GM23338 (cell line): ENCODE results near the gene SGSM1. TPM values are rescaled to one million over a fixed set of nuclear protein-coding genes. Genes with fewer than 3 reads are reported as not detected.

ENCODE experiments used
- ATAC-seq: fragments of 200-7000 bp; cut with Tn5 transposase; 3 replicates; pipeline ENCODE4 v1.9.1; 2020
- DNase-seq: peaks from one replicate; pipeline ENCODE4 v3.0.0-alpha.2; 2015; ENCODE audit warnings: low spot score
- H2AFZ ChIP-seq: fragments of 200-600 bp; sonication (generic); 2 replicates; pipeline ENCODE4 v1.8.0; 2016; ENCODE audit warnings: antibody characterized with exemption, mild to moderate bottlenecking, moderate library complexity
- H3F3A ChIP-seq: fragments of 200-600 bp; sonication (generic); replicated peaks from 2 replicates; pipeline ENCODE4 v1.8.0; 2017; ENCODE audit warnings: antibody characterized with exemption, mixed run types, low read depth
- H3K27ac ChIP-seq: fragments of 200-600 bp; sonication (generic); 2 replicates; pipeline ENCODE4 v1.6.1; 2016; ENCODE audit warnings: low read depth
- H3K27me3 ChIP-seq: fragments of 200-600 bp; sonication (generic); 2 replicates; pipeline ENCODE4 v1.8.0; 2016; ENCODE audit warnings: mild to moderate bottlenecking, mixed run types, moderate library complexity; ENCODE audit not compliant: insufficient read depth
- H3K36me3 ChIP-seq: fragments of 200-600 bp; sonication (generic); 2 replicates; pipeline ENCODE4 v1.8.0; 2016; ENCODE audit warnings: mild to moderate bottlenecking; ENCODE audit not compliant: insufficient read depth
- H3K4me1 ChIP-seq: fragments of 200-600 bp; sonication (generic); 2 replicates; pipeline ENCODE4 v1.8.0; 2016; ENCODE audit warnings: mild to moderate bottlenecking, moderate library complexity; ENCODE audit not compliant: insufficient read depth
- H3K4me2 ChIP-seq: fragments of 200-600 bp; sonication (generic); 2 replicates; pipeline ENCODE4 v1.7.1; 2017; ENCODE audit warnings: mixed run types
- H3K4me3 ChIP-seq: fragments of 200-600 bp; sonication (generic); 2 replicates; pipeline ENCODE4 v1.6.1; 2016; ENCODE audit warnings: mixed run types
- H3K79me2 ChIP-seq: fragments of 200-600 bp; sonication (generic); replicated peaks from 2 replicates; pipeline ENCODE4 v1.8.0; 2017; ENCODE audit warnings: mild to moderate bottlenecking; ENCODE audit not compliant: insufficient read depth
- H3K9me2 ChIP-seq: fragments of 200-600 bp; sonication (generic); 2 replicates; pipeline ENCODE4 v1.8.0; 2017; ENCODE audit not compliant: insufficient read depth
- H4K20me1 ChIP-seq: fragments of 200-600 bp; sonication (generic); replicated peaks from 2 replicates; pipeline ENCODE4 v1.8.0; 2017; ENCODE audit warnings: mild to moderate bottlenecking; ENCODE audit not compliant: insufficient read depth
- H3K27ac Mint-ChIP-seq: 2 replicates; pipeline ENCODE4 v1.8.0; 2020; ENCODE audit warnings: inconsistent platforms, mild to moderate bottlenecking, moderate library complexity, mixed read lengths
- H3K27me3 Mint-ChIP-seq: 3 replicates; pipeline ENCODE4 v1.8.0; 2022; ENCODE audit warnings: low read depth, mild to moderate bottlenecking, moderate library complexity, mixed read lengths, inconsistent platforms; ENCODE audit not compliant: insufficient read depth, poor library complexity
- H3K36me3 Mint-ChIP-seq: 3 replicates; pipeline ENCODE4 v1.8.0; 2021; ENCODE audit warnings: low read depth, mild to moderate bottlenecking, inconsistent platforms, moderate library complexity, mixed read lengths
- H3K4me1 Mint-ChIP-seq: 3 replicates; pipeline ENCODE4 v1.8.0; 2020; ENCODE audit warnings: mild to moderate bottlenecking, inconsistent platforms, mixed read lengths
- H3K4me3 Mint-ChIP-seq: 3 replicates; pipeline ENCODE4 v1.8.0; 2021; ENCODE audit warnings: moderate library complexity, mild to moderate bottlenecking, inconsistent platforms, mixed read lengths
- H3K9me3 Mint-ChIP-seq: 3 replicates; pipeline ENCODE4 v1.8.0; 2020; ENCODE audit warnings: moderate library complexity, mild to moderate bottlenecking, inconsistent platforms, mixed read lengths
- CREB1 ChIP-seq: fragments of 250-450 bp; sonication (Bioruptor Pico); IDR thresholded peaks from 2 replicates; pipeline ENCODE4 v1.5.0; 2020; ENCODE audit warnings: low read depth, mild to moderate bottlenecking, moderate library complexity
- CTCF ChIP-seq, 2 experiments: fragments of 200-600 bp in 1 of 2; sonication (generic) in 1 of 2; conservative IDR thresholded peaks; 2 replicates each; pipeline versions ENCODE4 v1.5.1 to v1.6.1; 2016 to 2017; ENCODE audit warnings: antibody characterized with exemption in 2 of 2, low read depth in 2 of 2, mild to moderate bottlenecking in 2 of 2, moderate library complexity in 1 of 2
- EZH2 ChIP-seq: fragments of 200-600 bp; sonication (generic); IDR thresholded peaks from one replicate; pipeline ENCODE4 v1.8.0; 2017; ENCODE audit warnings: antibody characterized with exemption, mild to moderate bottlenecking, low read depth; ENCODE audit not compliant: unreplicated experiment
- EZH2phosphoT487 ChIP-seq: fragments of 200-600 bp; sonication (generic); IDR thresholded peaks from one replicate; pipeline ENCODE4 v1.8.1; 2018; ENCODE audit warnings: antibody characterized with exemption; ENCODE audit not compliant: unreplicated experiment
- JUNB ChIP-seq: IDR thresholded peaks from one replicate; pipeline ENCODE4 v1.6.1; 2016; ENCODE audit warnings: antibody characterized with exemption; ENCODE audit not compliant: unreplicated experiment
- NANOG ChIP-seq: IDR thresholded peaks from 2 replicates; pipeline ENCODE4 v1.6.1; 2016; ENCODE audit warnings: antibody characterized with exemption, borderline replicate concordance
- POLR2AphosphoS5 ChIP-seq: IDR thresholded peaks from 2 replicates; pipeline ENCODE4 v1.6.1; 2016; ENCODE audit warnings: antibody characterized with exemption, low read depth
- STAT1 ChIP-seq: IDR thresholded peaks from one replicate; pipeline ENCODE4 v1.6.1; 2016; ENCODE audit warnings: antibody characterized with exemption; ENCODE audit not compliant: unreplicated experiment
- ZNF114 ChIP-seq: fragments of 250-450 bp; sonication (Bioruptor Pico); IDR thresholded peaks from 2 replicates; pipeline ENCODE4 v1.5.0; 2020; ENCODE audit warnings: mild to moderate bottlenecking, moderate library complexity
- ZNF331 ChIP-seq: fragments of 250-450 bp; sonication (Bioruptor Pico); IDR thresholded peaks from 2 replicates; pipeline ENCODE4 v1.5.0; 2020; ENCODE audit warnings: low read depth, mild to moderate bottlenecking, moderate library complexity
- polyA plus RNA-seq: library from polyadenylated mRNA; unstranded; fragments of >200 nt; fragmentation: Nextera tagmentation; extraction: Ambion mirVana; gene quantifications from 2 replicates; pipeline ENCODE4 v1.2.1, GENCODE V29; 2016
- total RNA-seq: library from RNA; depleted of rRNA; stranded (reverse); fragments of >200 nt; shearing (Covaris generic); gene quantifications from 2 replicates; pipeline ENCODE4 v1.2.3, GENCODE V29; 2014
- TF ChIP-seq, protein P1 (sequence below): IDR thresholded peaks from 2 replicates; pipeline ENCODE4 v1.6.1; 2016; ENCODE audit warnings: antibody characterized with exemption
- TF ChIP-seq, protein P2 (sequence below): fragments of 250-450 bp; sonication (Bioruptor Pico); IDR thresholded peaks from 2 replicates; pipeline ENCODE4 v1.5.0; 2020; ENCODE audit warnings: mild to moderate bottlenecking, moderate library complexity

The SGSM1 gene
- total and polyA plus RNA-seq, 2 experiments from 2014 or later: 4.7 to 5.4 TPM

GRCh38 chr22:24823787-24824186, 17.8 kb downstream of the SGSM1 start:
- no peak overlapping the region for H3K4me3 ChIP-seq
- DNase-seq (no peak), ATAC-seq (no peak)
- Mint-ChIP-seq H3K36me3 (no peaks in the 10 kb centered on the region), H3K4me1 (no peaks in the 10 kb centered on the region; the same call in 2 of the 3 replicates), H3K4me3 (no peak overlapping the region), H3K27ac (no peak overlapping the region), H3K27me3 (peaks cover 4% of the 10 kb centered on the region), H3K9me3 (no peaks in the 10 kb centered on the region)
- no peaks in the 10 kb centered on the region for H3K79me2 ChIP-seq
- no peak overlapping the region for H2AFZ ChIP-seq
- no peaks in the 10 kb centered on the region for H3K4me1 ChIP-seq
- H4K20me1 ChIP-seq: no peaks in the 10 kb centered on the region
- H3K4me2 ChIP-seq: no peak overlapping the region
- no peaks in the 10 kb centered on the region for H3F3A ChIP-seq
- H3K36me3 ChIP-seq: no peaks in the 10 kb centered on the region
- no peak for TF ChIP-seq ZNF331 (CRISPR knock-in tag)
- no peak for TF ChIP-seq EZH2phosphoT487
- no peaks in the 10 kb centered on the region for H3K27me3 ChIP-seq
- H3K9me2 ChIP-seq: no peaks in the 10 kb centered on the region
- H3K27ac ChIP-seq: no peak overlapping the region

- Histone ChIP-seq H3K4me3 (no peak overlapping the region), H3K4me1 (no peaks in the 10 kb centered on the region), H2AFZ (no peak overlapping the region), H3K79me2 (no peaks in the 10 kb centered on the region), H3K36me3 (no peaks in the 10 kb centered on the region), H4K20me1 (no peaks in the 10 kb centered on the region), H3K27ac (no peak overlapping the region), H3F3A (no peaks in the 10 kb centered on the region), H3K4me2 (no peak overlapping the region), H3K9me2 (no peaks in the 10 kb centered on the region), H3K27me3 (no peaks in the 10 kb centered on the region)
- Mint-ChIP-seq H3K4me1 (no peaks in the 10 kb centered on the region; the same call in 2 of the 3 replicates), H3K4me3 (no peak overlapping the region), H3K27me3 (peaks cover 4% of the 10 kb centered on the region), H3K36me3 (no peaks in the 10 kb centered on the region), H3K27ac (no peak overlapping the region), H3K9me3 (no peaks in the 10 kb centered on the region)
- ATAC-seq (no peak), DNase-seq (no peak)
- TF ChIP-seq EZH2 (no peak), CREB1 (CRISPR knock-in tag) (no peak), CTCF (conservative IDR thresholded peaks at IDR 0.05; ENCODE audit: low read depth in 2 of 2) (no peak), EZH2phosphoT487 (no peak), STAT1 (no peak), ZNF114 (CRISPR knock-in tag) (no peak), JUNB (no peak), POLR2AphosphoS5 (no peak), NANOG (no peak)
- TF ChIP-seq, protein P1, sequence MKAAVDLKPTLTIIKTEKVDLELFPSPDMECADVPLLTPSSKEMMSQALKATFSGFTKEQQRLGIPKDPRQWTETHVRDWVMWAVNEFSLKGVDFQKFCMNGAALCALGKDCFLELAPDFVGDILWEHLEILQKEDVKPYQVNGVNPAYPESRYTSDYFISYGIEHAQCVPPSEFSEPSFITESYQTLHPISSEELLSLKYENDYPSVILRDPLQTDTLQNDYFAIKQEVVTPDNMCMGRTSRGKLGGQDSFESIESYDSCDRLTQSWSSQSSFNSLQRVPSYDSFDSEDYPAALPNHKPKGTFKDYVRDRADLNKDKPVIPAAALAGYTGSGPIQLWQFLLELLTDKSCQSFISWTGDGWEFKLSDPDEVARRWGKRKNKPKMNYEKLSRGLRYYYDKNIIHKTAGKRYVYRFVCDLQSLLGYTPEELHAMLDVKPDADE: no peak
- TF ChIP-seq, protein P2, sequence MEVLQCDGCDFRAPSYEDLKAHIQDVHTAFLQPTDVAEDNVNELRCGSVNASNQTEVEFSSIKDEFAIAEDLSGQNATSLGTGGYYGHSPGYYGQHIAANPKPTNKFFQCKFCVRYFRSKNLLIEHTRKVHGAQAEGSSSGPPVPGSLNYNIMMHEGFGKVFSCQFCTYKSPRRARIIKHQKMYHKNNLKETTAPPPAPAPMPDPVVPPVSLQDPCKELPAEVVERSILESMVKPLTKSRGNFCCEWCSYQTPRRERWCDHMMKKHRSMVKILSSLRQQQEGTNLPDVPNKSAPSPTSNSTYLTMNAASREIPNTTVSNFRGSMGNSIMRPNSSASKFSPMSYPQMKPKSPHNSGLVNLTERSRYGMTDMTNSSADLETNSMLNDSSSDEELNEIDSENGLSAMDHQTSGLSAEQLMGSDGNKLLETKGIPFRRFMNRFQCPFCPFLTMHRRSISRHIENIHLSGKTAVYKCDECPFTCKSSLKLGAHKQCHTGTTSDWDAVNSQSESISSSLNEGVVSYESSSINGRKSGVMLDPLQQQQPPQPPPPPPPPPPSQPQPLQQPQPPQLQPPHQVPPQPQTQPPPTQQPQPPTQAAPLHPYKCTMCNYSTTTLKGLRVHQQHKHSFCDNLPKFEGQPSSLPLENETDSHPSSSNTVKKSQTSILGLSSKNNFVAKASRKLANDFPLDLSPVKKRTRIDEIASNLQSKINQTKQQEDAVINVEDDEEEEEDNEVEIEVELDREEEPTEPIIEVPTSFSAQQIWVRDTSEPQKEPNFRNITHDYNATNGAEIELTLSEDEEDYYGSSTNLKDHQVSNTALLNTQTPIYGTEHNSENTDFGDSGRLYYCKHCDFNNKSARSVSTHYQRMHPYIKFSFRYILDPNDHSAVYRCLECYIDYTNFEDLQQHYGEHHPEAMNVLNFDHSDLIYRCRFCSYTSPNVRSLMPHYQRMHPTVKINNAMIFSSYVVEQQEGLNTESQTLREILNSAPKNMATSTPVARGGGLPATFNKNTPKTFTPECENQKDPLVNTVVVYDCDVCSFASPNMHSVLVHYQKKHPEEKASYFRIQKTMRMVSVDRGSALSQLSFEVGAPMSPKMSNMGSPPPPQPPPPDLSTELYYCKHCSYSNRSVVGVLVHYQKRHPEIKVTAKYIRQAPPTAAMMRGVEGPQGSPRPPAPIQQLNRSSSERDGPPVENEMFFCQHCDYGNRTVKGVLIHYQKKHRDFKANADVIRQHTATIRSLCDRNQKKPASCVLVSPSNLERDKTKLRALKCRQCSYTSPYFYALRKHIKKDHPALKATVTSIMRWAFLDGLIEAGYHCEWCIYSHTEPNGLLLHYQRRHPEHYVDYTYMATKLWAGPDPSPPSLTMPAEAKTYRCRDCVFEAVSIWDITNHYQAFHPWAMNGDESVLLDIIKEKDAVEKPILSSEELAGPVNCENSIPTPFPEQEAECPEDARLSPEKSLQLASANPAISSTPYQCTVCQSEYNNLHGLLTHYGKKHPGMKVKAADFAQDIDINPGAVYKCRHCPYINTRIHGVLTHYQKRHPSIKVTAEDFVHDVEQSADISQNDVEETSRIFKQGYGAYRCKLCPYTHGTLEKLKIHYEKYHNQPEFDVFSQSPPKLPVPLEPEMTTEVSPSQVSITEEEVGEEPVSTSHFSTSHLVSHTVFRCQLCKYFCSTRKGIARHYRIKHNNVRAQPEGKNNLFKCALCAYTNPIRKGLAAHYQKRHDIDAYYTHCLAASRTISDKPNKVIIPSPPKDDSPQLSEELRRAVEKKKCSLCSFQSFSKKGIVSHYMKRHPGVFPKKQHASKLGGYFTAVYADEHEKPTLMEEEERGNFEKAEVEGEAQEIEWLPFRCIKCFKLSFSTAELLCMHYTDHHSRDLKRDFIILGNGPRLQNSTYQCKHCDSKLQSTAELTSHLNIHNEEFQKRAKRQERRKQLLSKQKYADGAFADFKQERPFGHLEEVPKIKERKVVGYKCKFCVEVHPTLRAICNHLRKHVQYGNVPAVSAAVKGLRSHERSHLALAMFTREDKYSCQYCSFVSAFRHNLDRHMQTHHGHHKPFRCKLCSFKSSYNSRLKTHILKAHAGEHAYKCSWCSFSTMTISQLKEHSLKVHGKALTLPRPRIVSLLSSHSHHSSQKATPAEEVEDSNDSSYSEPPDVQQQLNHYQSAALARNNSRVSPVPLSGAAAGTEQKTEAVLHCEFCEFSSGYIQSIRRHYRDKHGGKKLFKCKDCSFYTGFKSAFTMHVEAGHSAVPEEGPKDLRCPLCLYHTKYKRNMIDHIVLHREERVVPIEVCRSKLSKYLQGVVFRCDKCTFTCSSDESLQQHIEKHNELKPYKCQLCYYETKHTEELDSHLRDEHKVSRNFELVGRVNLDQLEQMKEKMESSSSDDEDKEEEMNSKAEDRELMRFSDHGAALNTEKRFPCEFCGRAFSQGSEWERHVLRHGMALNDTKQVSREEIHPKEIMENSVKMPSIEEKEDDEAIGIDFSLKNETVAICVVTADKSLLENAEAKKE (CRISPR knock-in tag): no peak
Measured at GRCh38 chr22:24824250-24824649, 18.2 kb downstream of the SGSM1 start.
